ENCODE measurements around the gene MVD.

MVD gene

GRCh38 chr16:88653596-88654362 is 9.1 kb downstream of the MVD start:
- peak; percentile 26 for DNase-seq

- no peak for DNase-seq
Measured at GRCh38 chr16:88653101-88653500, 9.8 kb downstream of the MVD start.

GRCh38 chr16:88652762-88653063 is 10.2 kb downstream of the MVD start:
- no peak for DNase-seq

GRCh38 chr16:88651989-88652761 is 10.7 kb downstream of the MVD start:
- DNase-seq: no peak

GRCh38 chr16:88651276-88651988 is 11.5 kb downstream of the MVD start:
- peak; percentile 86 for DNase-seq

- DNase-seq: peak; percentile 89
Measured at GRCh38 chr16:88650749-88651275, 12.1 kb downstream of the MVD start, which contains the start of gene CYBA. Gene CYBA, minus strand, starts transcription at chr16:88651053. Its CDS starts 40 bp downstream, at chr16:88651013.

- peak; percentile 48 for DNase-seq
Measured at GRCh38 chr16:88649924-88650748, 12.8 kb downstream of the MVD start.

- DNase-seq: no peak
Measured at GRCh38 chr16:88649195-88649923, 13.5 kb downstream of the MVD start.

GRCh38 chr16:88647178-88648070 is 15.5 kb downstream of the MVD start:
- no peak for DNase-seq

- no peak for DNase-seq
Measured at GRCh38 chr16:88646345-88647034, 16.4 kb downstream of the MVD start.

GRCh38 chr16:88645941-88646340 is 16.9 kb downstream of the MVD start:
- DNase-seq: no peak

- no peak for DNase-seq
Measured at GRCh38 chr16:88645455-88645854, 17.4 kb downstream of the MVD start.

GRCh38 chr16:88643644-88643932 is 19.3 kb downstream of the MVD start:
- no peak for DNase-seq

- no peak for DNase-seq
Measured at GRCh38 chr16:88642881-88643643, 19.8 kb downstream of the MVD start.

- DNase-seq: no peak
Measured at GRCh38 chr16:88640498-88641247, 22.2 kb downstream of the MVD start.

- DNase-seq: no peak
Measured at GRCh38 chr16:88640039-88640495, 22.8 kb downstream of the MVD start.

GRCh38 chr16:88639231-88640038 is 23.5 kb downstream of the MVD start:
- DNase-seq: no peak

Measured in CD4-positive, alpha-beta T cell treated with Interferon gamma for 1 hour (primary cell).